HG03064 (cell line): ENCODE measurements around the gene FHL2.

Experiments used
- ATAC-seq: cut with Tn5 transposase; IDR thresholded peaks from one replicate; pipeline ENCODE4 v1.9.1; 2021; ENCODE audit warnings: low read depth; ENCODE audit not compliant: unreplicated experiment

Gene FHL2

GRCh38 chr2:105321875-105322646 lies 76.8 kb downstream of the FHL2 start:
- no peak for ATAC-seq

GRCh38 chr2:105320651-105321215 lies 78.1 kb downstream of the FHL2 start:
- ATAC-seq = no peak

- ATAC-seq = no peak
Measured at GRCh38 chr2:105317937-105318336, 80.9 kb downstream of the FHL2 start.

DNA sequence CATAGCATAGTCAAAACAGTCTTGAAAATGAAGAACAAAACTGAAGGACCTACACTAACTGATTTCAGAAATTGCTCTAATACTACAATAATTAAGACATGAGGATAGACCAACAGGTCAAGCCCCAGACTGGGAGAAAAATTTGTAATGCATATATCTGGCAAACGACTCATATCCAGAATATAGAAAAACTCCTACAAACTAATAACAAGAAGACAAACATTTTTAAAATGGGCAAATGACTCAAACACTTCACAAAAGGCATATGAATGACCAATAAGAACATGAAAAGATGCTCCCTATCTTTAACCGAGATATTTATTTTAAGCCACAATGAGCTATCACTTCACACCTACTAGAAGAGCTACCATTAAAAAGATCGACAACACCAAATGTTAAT lies 83.5 kb downstream of the FHL2 start:
- no peak for ATAC-seq

GRCh38 chr2:105313877-105314276 lies 85.0 kb downstream of the FHL2 start:
- no peak for ATAC-seq
